ENCODE measurements around the gene UBTD2.
A peak's percentile ranks its signal among the peaks of the same experiment; 100 is the strongest.

The UBTD2 gene

GRCh38 chr5:172185096-172185461 is 98.5 kb downstream of the UBTD2 start:
- Histone ChIP-seq H3K4me2 (ENCODE audit: low read length) (peak overlapping the region; percentile 70), H3K79me2 (ENCODE audit: low read length) (peaks cover 77% of the 10 kb centered on the region), H2AFZ (ENCODE audit: low read depth, low read length) (no peak overlapping the region), H3K36me3 (replicated peaks; ENCODE audit: low read depth, low read length) (peaks cover 37% of the 10 kb centered on the region), H4K20me1 (ENCODE audit: insufficient read depth, low read length) (no peaks in the 10 kb centered on the region; the same call in 1 of the 2 replicates), H3K4me1 (ENCODE audit: low read length) (peaks cover 29% of the 10 kb centered on the region), H3K27me3 (ENCODE audit: low read depth, low read length) (no peaks in the 10 kb centered on the region), H3K27ac (ENCODE audit: low read length) (peak overlapping the region; percentile 90), H3K9me3 (ENCODE audit: insufficient read depth, low read length) (peaks cover 5% of the 10 kb centered on the region; the same call in 1 of the 2 replicates), H3K4me3 (ENCODE audit: low read length) (peak overlapping the region; percentile 89), H3K9ac (ENCODE audit: low read length) (peak overlapping the region; percentile 95; the same call in 1 of the 2 replicates)
- no peak for TF ChIP-seq EZH2phosphoT487 (IDR thresholded peaks at IDR 0.05; ENCODE audit: low read depth)
- TF ChIP-seq, protein P1, sequence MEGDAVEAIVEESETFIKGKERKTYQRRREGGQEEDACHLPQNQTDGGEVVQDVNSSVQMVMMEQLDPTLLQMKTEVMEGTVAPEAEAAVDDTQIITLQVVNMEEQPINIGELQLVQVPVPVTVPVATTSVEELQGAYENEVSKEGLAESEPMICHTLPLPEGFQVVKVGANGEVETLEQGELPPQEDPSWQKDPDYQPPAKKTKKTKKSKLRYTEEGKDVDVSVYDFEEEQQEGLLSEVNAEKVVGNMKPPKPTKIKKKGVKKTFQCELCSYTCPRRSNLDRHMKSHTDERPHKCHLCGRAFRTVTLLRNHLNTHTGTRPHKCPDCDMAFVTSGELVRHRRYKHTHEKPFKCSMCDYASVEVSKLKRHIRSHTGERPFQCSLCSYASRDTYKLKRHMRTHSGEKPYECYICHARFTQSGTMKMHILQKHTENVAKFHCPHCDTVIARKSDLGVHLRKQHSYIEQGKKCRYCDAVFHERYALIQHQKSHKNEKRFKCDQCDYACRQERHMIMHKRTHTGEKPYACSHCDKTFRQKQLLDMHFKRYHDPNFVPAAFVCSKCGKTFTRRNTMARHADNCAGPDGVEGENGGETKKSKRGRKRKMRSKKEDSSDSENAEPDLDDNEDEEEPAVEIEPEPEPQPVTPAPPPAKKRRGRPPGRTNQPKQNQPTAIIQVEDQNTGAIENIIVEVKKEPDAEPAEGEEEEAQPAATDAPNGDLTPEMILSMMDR (IDR thresholded peaks at IDR 0.05; ENCODE audit: low read depth, low read length) = no peak

DNA sequence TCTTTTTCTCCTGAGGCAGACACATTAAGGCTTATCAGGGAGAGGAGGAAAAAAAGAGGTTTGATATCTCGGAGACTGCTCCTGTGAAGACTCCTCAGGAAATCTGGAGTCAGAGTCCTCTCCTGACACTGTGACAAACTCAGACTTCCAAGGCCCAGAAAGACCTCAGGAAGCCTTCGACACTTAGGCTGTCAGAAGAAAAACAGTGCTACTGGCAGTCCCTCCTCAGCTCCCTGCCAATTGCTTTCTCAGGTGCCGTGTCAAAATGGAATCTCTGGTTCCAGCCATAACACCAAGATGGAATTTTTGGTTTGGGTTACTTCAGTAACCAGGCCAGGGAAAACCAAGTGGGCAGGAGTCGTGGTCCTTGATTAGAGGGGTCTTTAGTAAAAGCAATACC is 99.7 kb downstream of the UBTD2 start:
- H3K36me3 ChIP-seq (replicated peaks; ENCODE audit: low read depth, low read length) = peaks cover 37% of the 10 kb centered on the region
- no peak for TF ChIP-seq EZH2phosphoT487 (IDR thresholded peaks at IDR 0.05; ENCODE audit: low read depth)
- TF ChIP-seq, protein P1 (IDR thresholded peaks at IDR 0.05; ENCODE audit: low read depth, low read length) = no peak
- H4K20me1 ChIP-seq (ENCODE audit: insufficient read depth, low read length) = peaks cover 3% of the 10 kb centered on the region
- H2AFZ ChIP-seq (ENCODE audit: low read depth, low read length) = no peak overlapping the region
- peaks cover 5% of the 10 kb centered on the region; the same call in 1 of the 2 replicates for H3K9me3 ChIP-seq (ENCODE audit: insufficient read depth, low read length)
- H3K79me2 ChIP-seq (ENCODE audit: low read length) = peaks cover 89% of the 10 kb centered on the region
- no peaks in the 10 kb centered on the region for H3K27me3 ChIP-seq (ENCODE audit: low read depth, low read length)
- no peak overlapping the region for H3K4me3 ChIP-seq (ENCODE audit: low read length)
- H3K4me2 ChIP-seq (ENCODE audit: low read length) = peak overlapping the region; percentile 70; the same call in 1 of the 2 replicates
- no peak overlapping the region for H3K9ac ChIP-seq (ENCODE audit: low read length)
- H3K4me1 ChIP-seq (ENCODE audit: low read length) = peaks cover 41% of the 10 kb centered on the region
- peak overlapping the region; percentile 90; the same call in 1 of the 2 replicates for H3K27ac ChIP-seq (ENCODE audit: low read length)

GRCh38 chr5:172182291-172182690 is 101.3 kb downstream of the UBTD2 start:
- no peak overlapping the region for H3K27ac ChIP-seq (ENCODE audit: low read length)
- H3K4me1 ChIP-seq (ENCODE audit: low read length) = peaks cover 43% of the 10 kb centered on the region
- peaks cover 9% of the 10 kb centered on the region for H4K20me1 ChIP-seq (ENCODE audit: insufficient read depth, low read length)
- H3K27me3 ChIP-seq (ENCODE audit: low read depth, low read length) = no peaks in the 10 kb centered on the region
- no peak overlapping the region for H3K4me2 ChIP-seq (ENCODE audit: low read length)
- H3K36me3 ChIP-seq (replicated peaks; ENCODE audit: low read depth, low read length) = peaks cover 38% of the 10 kb centered on the region
- H3K4me3 ChIP-seq (ENCODE audit: low read length) = no peak overlapping the region
- TF ChIP-seq EZH2phosphoT487 (IDR thresholded peaks at IDR 0.05; ENCODE audit: low read depth) = no peak
- TF ChIP-seq, protein P1 (IDR thresholded peaks at IDR 0.05; ENCODE audit: low read depth, low read length) = no peak
- H3K9me3 ChIP-seq (ENCODE audit: insufficient read depth, low read length) = peaks cover 5% of the 10 kb centered on the region; the same call in 1 of the 2 replicates
- no peak overlapping the region for H2AFZ ChIP-seq (ENCODE audit: low read depth, low read length)
- no peak overlapping the region for H3K9ac ChIP-seq (ENCODE audit: low read length)
- peaks cover 99% of the 10 kb centered on the region for H3K79me2 ChIP-seq (ENCODE audit: low read length)

DNA sequence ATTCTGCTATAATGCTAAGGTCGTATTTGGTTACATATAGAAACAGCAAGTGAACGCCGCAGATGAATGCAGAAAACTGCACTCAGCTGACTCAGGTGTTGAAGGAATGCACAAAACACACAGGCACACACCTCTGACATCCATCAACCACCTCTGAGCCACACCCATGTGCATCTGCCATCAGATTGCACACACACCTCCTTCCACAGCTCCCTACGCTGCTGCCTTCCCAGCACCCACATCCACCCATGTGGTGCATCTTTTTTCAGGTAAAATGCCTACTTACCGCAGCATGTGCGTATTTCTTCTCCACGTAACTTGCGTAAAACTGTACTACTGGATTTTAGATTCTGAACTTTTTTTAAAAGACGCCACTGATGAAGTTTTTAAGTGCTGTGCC is 102.6 kb downstream of the UBTD2 start:
- no peak for TF ChIP-seq EZH2phosphoT487 (IDR thresholded peaks at IDR 0.05; ENCODE audit: low read depth)
- TF ChIP-seq, protein P1 (IDR thresholded peaks at IDR 0.05; ENCODE audit: low read depth, low read length) = no peak
- Histone ChIP-seq H3K4me2 (ENCODE audit: low read length) (no peak overlapping the region), H3K4me1 (ENCODE audit: low read length) (peaks cover 46% of the 10 kb centered on the region), H3K27ac (ENCODE audit: low read length) (no peak overlapping the region), H3K4me3 (ENCODE audit: low read length) (no peak overlapping the region), H2AFZ (ENCODE audit: low read depth, low read length) (no peak overlapping the region), H3K9ac (ENCODE audit: low read length) (no peak overlapping the region), H3K9me3 (ENCODE audit: insufficient read depth, low read length) (peaks cover 5% of the 10 kb centered on the region; the same call in 1 of the 2 replicates), H3K36me3 (replicated peaks; ENCODE audit: low read depth, low read length) (peaks cover 47% of the 10 kb centered on the region), H4K20me1 (ENCODE audit: insufficient read depth, low read length) (peaks cover 9% of the 10 kb centered on the region), H3K79me2 (ENCODE audit: low read length) (peaks cover 99% of the 10 kb centered on the region), H3K27me3 (ENCODE audit: low read depth, low read length) (no peaks in the 10 kb centered on the region)
